Measurements from ENCODE around the gene BAG1. TPM values are rescaled to one million over a fixed set of nuclear protein-coding genes. Genes with fewer than 3 reads are reported as not detected.
A peak's percentile ranks its signal among the peaks of the same experiment; 100 is the strongest.

The BAG1 gene
- total RNA-seq, 2 experiments from 2014 or later, result 47.9 to 65.8 TPM

- Mint-ChIP-seq H3K27ac (peak overlapping the region; percentile 93), H3K9me3 (ENCODE audit: low read depth) (no peaks in the 10 kb centered on the region), H3K27me3 (no peaks in the 10 kb centered on the region), H3K36me3 (ENCODE audit: low read depth) (peaks cover 66% of the 10 kb centered on the region), H3K4me1 (peaks cover 51% of the 10 kb centered on the region), H3K4me3 (peak overlapping the region; percentile 97)
- no peak for ATAC-seq
- POLR2A ChIA-PET, result interaction anchor here (1.2 to 2.2 kb wide), 3 partner anchors 27 to 238 kb away, joined by 3 to 10 read pairs (median 3); partner anchors contain the start of genes DNAJA1 and NFX1
- peak; percentile 49 for DNase-seq
- intact Hi-C loops (cut with DNase I, micrococcal nuclease), result loop anchor here (1.0 to 5.0 kb wide), 14 partner anchors 27 to 1113 kb away; partner anchors contain the start of genes APTX (in 2 of the 2), AQP3 (in 2 of the 2), B4GALT1 (in 2 of the 2) and DNAJA1 (in 2 of the 2)
- CTCF ChIA-PET, result interaction anchor here (0.6 to 2.1 kb wide), 4 partner anchors 20 to 188 kb away, joined by 3 to 4 read pairs (median 4); no protein-coding TSS in a partner anchor
Measured at GRCh38 chr9:33263131-33264002, 1.1 kb downstream of the BAG1 start.

GRCh38 chr9:33260372-33260771 is 4.1 kb downstream of the BAG1 start:
- Mint-ChIP-seq H3K9me3 (ENCODE audit: low read depth) (no peaks in the 10 kb centered on the region), H3K27me3 (no peaks in the 10 kb centered on the region), H3K4me3 (no peak overlapping the region), H3K4me1 (peaks cover 25% of the 10 kb centered on the region), H3K36me3 (ENCODE audit: low read depth) (peaks cover 60% of the 10 kb centered on the region), H3K27ac (no peak overlapping the region)
- CTCF ChIA-PET, result no interaction called here
- DNase-seq (no peak), ATAC-seq (no peak)
- intact Hi-C loops (cut with DNase I, micrococcal nuclease), result loop anchor here in 1 of 2 experiments (5.0 kb wide), 1 partner anchor 1067 kb away; the partner anchor contains the start of genes KIF24 and NUDT2
- POLR2A ChIA-PET, result no interaction called here

GRCh38 chr9:33257276-33257675 is 7.2 kb downstream of the BAG1 start:
- no peak overlapping the region for H3K4me3 Mint-ChIP-seq
- H3K36me3 Mint-ChIP-seq (ENCODE audit: low read depth), result peaks cover 54% of the 10 kb centered on the region
- no peak overlapping the region for H3K27ac Mint-ChIP-seq
- ChIA-PET POLR2A (interaction anchor here (0.9 kb wide), 1 partner anchor 33 kb away, joined by 4 read pairs; the partner anchor contains the start of gene NFX1), CTCF (interaction anchor here (1.2 kb wide), 1 partner anchor 31 kb away, joined by 3 read pairs; no protein-coding TSS in a partner anchor)
- H3K27me3 Mint-ChIP-seq, result no peaks in the 10 kb centered on the region
- intact Hi-C loops (cut with DNase I, micrococcal nuclease), result no loop called here
- ATAC-seq (no peak), DNase-seq (no peak)
- H3K4me1 Mint-ChIP-seq, result peaks cover 13% of the 10 kb centered on the region
- no peaks in the 10 kb centered on the region for H3K9me3 Mint-ChIP-seq (ENCODE audit: low read depth)

GRCh38 chr9:33256236-33256635 is 8.3 kb downstream of the BAG1 start:
- no peak for DNase-seq
- peaks cover 11% of the 10 kb centered on the region for H3K4me1 Mint-ChIP-seq
- no peak overlapping the region for H3K4me3 Mint-ChIP-seq
- H3K9me3 Mint-ChIP-seq (ENCODE audit: low read depth), result no peaks in the 10 kb centered on the region
- H3K27me3 Mint-ChIP-seq, result no peaks in the 10 kb centered on the region
- H3K36me3 Mint-ChIP-seq (ENCODE audit: low read depth), result peaks cover 47% of the 10 kb centered on the region
- POLR2A ChIA-PET, result no interaction called here
- no peak overlapping the region for H3K27ac Mint-ChIP-seq
- intact Hi-C loops (cut with DNase I, micrococcal nuclease), result no loop called here
- no peak for ATAC-seq
- CTCF ChIA-PET, result interaction anchor here (0.8 kb wide), 1 partner anchor 254 kb away, joined by 3 read pairs; no protein-coding TSS in a partner anchor

- CTCF ChIA-PET, result no interaction called here
- intact Hi-C loops (cut with DNase I, micrococcal nuclease), result no loop called here
- no peak overlapping the region for H3K27ac Mint-ChIP-seq
- no peak overlapping the region for H3K4me3 Mint-ChIP-seq
- DNase-seq (no peak), ATAC-seq (no peak)
- peaks cover 7% of the 10 kb centered on the region for H3K4me1 Mint-ChIP-seq
- H3K27me3 Mint-ChIP-seq, result no peaks in the 10 kb centered on the region
- POLR2A ChIA-PET, result no interaction called here
- H3K9me3 Mint-ChIP-seq (ENCODE audit: low read depth), result no peaks in the 10 kb centered on the region
- peaks cover 42% of the 10 kb centered on the region for H3K36me3 Mint-ChIP-seq (ENCODE audit: low read depth)
Measured at GRCh38 chr9:33255471-33255870, 9.0 kb downstream of the BAG1 start.

GRCh38 chr9:33255014-33255413 is 9.5 kb downstream of the BAG1 start:
- Mint-ChIP-seq H3K4me1 (peaks cover 5% of the 10 kb centered on the region), H3K36me3 (ENCODE audit: low read depth) (peaks cover 38% of the 10 kb centered on the region), H3K4me3 (no peak overlapping the region), H3K9me3 (ENCODE audit: low read depth) (no peaks in the 10 kb centered on the region), H3K27me3 (no peaks in the 10 kb centered on the region), H3K27ac (no peak overlapping the region)
- CTCF ChIA-PET, result no interaction called here
- POLR2A ChIA-PET, result no interaction called here
- no peak for ATAC-seq
- intact Hi-C loops (cut with DNase I, micrococcal nuclease), result no loop called here
- no peak for DNase-seq

GRCh38 chr9:33254211-33254610 is 10.3 kb downstream of the BAG1 start:
- ATAC-seq (no peak), DNase-seq (no peak)
- Mint-ChIP-seq H3K36me3 (ENCODE audit: low read depth) (peaks cover 36% of the 10 kb centered on the region), H3K27me3 (no peaks in the 10 kb centered on the region), H3K4me1 (no peaks in the 10 kb centered on the region), H3K4me3 (no peak overlapping the region), H3K27ac (no peak overlapping the region), H3K9me3 (ENCODE audit: low read depth) (no peaks in the 10 kb centered on the region)
- intact Hi-C loops (cut with DNase I, micrococcal nuclease), result no loop called here
- CTCF ChIA-PET, result no interaction called here
- POLR2A ChIA-PET, result interaction anchor here (0.6 kb wide), 1 partner anchor 10 kb away, joined by 4 read pairs; the partner anchor contains the start of genes BAG1 and CHMP5

- Mint-ChIP-seq H3K4me1 (no peaks in the 10 kb centered on the region), H3K27ac (no peak overlapping the region), H3K36me3 (ENCODE audit: low read depth) (peaks cover 23% of the 10 kb centered on the region), H3K9me3 (ENCODE audit: low read depth) (no peaks in the 10 kb centered on the region), H3K4me3 (no peak overlapping the region), H3K27me3 (no peaks in the 10 kb centered on the region)
- ATAC-seq (no peak), DNase-seq (no peak)
- POLR2A ChIA-PET, result interaction anchor here (0.6 kb wide), 1 partner anchor 11 kb away, joined by 3 read pairs; the partner anchor contains the start of gene SPINK4
- CTCF ChIA-PET, result no interaction called here
- intact Hi-C loops (cut with DNase I, micrococcal nuclease), result no loop called here
Measured at GRCh38 chr9:33250458-33250995, 14.0 kb downstream of the BAG1 start.

- H3K4me1 Mint-ChIP-seq, result no peaks in the 10 kb centered on the region
- H3K27me3 Mint-ChIP-seq, result no peaks in the 10 kb centered on the region
- H3K9me3 Mint-ChIP-seq (ENCODE audit: low read depth), result no peaks in the 10 kb centered on the region
- H3K36me3 Mint-ChIP-seq (ENCODE audit: low read depth), result peaks cover 23% of the 10 kb centered on the region
- DNase-seq (no peak), ATAC-seq (peak; percentile 21)
- CTCF ChIA-PET, result interaction anchor here (0.6 kb wide), 1 partner anchor 16 kb away, joined by 5 read pairs; no protein-coding TSS in a partner anchor
- intact Hi-C loops (cut with DNase I, micrococcal nuclease), result loop anchor here in 1 of 2 experiments (5.0 kb wide), 1 partner anchor 63 kb away; no protein-coding TSS in a partner anchor
- H3K4me3 Mint-ChIP-seq, result no peak overlapping the region
- POLR2A ChIA-PET, result interaction anchor here (0.6 kb wide), 1 partner anchor 10 kb away, joined by 3 read pairs; the partner anchor contains the start of gene SPINK4
- no peak overlapping the region for H3K27ac Mint-ChIP-seq
Measured at GRCh38 chr9:33249983-33250382, 14.5 kb downstream of the BAG1 start.

GRCh38 chr9:33249087-33249658 is 15.3 kb downstream of the BAG1 start:
- DNase-seq (no peak), ATAC-seq (peak; percentile 36)
- ChIA-PET POLR2A (no interaction called here), CTCF (interaction anchor here (0.6 kb wide), 1 partner anchor 15 kb away, joined by 5 read pairs; no protein-coding TSS in a partner anchor)
- peaks cover 23% of the 10 kb centered on the region for H3K36me3 Mint-ChIP-seq (ENCODE audit: low read depth)
- no peaks in the 10 kb centered on the region for H3K9me3 Mint-ChIP-seq (ENCODE audit: low read depth)
- no peaks in the 10 kb centered on the region for H3K27me3 Mint-ChIP-seq
- no peak overlapping the region for H3K27ac Mint-ChIP-seq
- intact Hi-C loops (cut with DNase I, micrococcal nuclease), result loop anchor here in 1 of 2 experiments (5.0 kb wide), 1 partner anchor 62 kb away; no protein-coding TSS in a partner anchor
- no peak overlapping the region for H3K4me3 Mint-ChIP-seq
- H3K4me1 Mint-ChIP-seq, result no peaks in the 10 kb centered on the region

GRCh38 chr9:33248606-33249005 is 15.9 kb downstream of the BAG1 start:
- ChIA-PET CTCF (interaction anchor here (0.6 kb wide), 1 partner anchor 81 kb away, joined by 3 read pairs; the partner anchor contains the start of gene B4GALT1), POLR2A (no interaction called here)
- DNase-seq (no peak), ATAC-seq (no peak)
- Mint-ChIP-seq H3K36me3 (ENCODE audit: low read depth) (peaks cover 23% of the 10 kb centered on the region), H3K27ac (no peak overlapping the region), H3K27me3 (no peaks in the 10 kb centered on the region), H3K4me3 (no peak overlapping the region), H3K9me3 (ENCODE audit: low read depth) (no peaks in the 10 kb centered on the region), H3K4me1 (no peaks in the 10 kb centered on the region)
- intact Hi-C loops (cut with DNase I, micrococcal nuclease), result loop anchor here in 1 of 2 experiments (5.0 kb wide), 1 partner anchor 61 kb away; no protein-coding TSS in a partner anchor
